ENCODE results near the gene PRSS1.
"Not testable (repeated sequence)": the region's sequence is repeated elsewhere in the genome, so short reads cannot be mapped to it uniquely, and the experiment has no call there.

PRSS1 gene

GRCh38 chr7:142770661-142771352, 21.5 kb downstream of the PRSS1 start, which contains the start of gene PRSS2:
PRSS2 (plus strand) TSS chr7:142770970; CDS start chr7:142770983, 13 bp downstream.
- Histone ChIP-seq H3K27ac (no peak within 1 kb of the TSS), H3K4me3 (no peak within 1 kb of the TSS)

DNA sequence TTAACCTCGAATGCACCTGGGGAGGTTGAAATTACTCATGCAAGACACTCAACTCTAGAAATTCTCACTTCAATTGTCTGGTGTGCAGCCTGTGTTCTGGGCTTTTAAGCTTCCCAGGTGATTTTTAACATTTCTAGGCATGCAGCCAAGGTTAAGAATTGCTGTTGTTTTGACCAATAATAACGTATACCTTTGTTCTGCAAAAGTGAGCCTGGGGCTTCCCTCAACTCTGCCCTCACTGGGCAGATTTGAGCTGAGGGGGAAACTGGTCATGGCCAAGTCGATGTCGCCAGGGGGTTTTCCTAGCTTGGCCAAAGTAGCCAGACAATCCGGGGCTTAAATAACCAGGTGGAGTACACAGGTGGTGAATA, 22.1 kb downstream of the PRSS1 start:
- Histone ChIP-seq H3K27ac (no peak overlapping the region), H3K4me3 (no peak overlapping the region)

GRCh38 chr7:142772051-142772450, 22.8 kb downstream of the PRSS1 start:
- no peak overlapping the region for H3K27ac ChIP-seq
- H3K4me3 ChIP-seq, result no peak overlapping the region

GRCh38 chr7:142772673-142773072, 23.4 kb downstream of the PRSS1 start:
- H3K27ac ChIP-seq, result no peak overlapping the region
- H3K4me3 ChIP-seq, result no peak overlapping the region

- Histone ChIP-seq H3K27ac (no peak overlapping the region), H3K4me3 (no peak overlapping the region)
Measured at GRCh38 chr7:142773230-142773629, 24.0 kb downstream of the PRSS1 start.

- Histone ChIP-seq H3K27ac (no peak overlapping the region), H3K4me3 (no peak overlapping the region)
Measured at GRCh38 chr7:142773937-142774744, 24.9 kb downstream of the PRSS1 start.

GRCh38 chr7:142774826-142775225, 25.6 kb downstream of the PRSS1 start:
- no peak overlapping the region for H3K4me3 ChIP-seq
- no peak overlapping the region for H3K27ac ChIP-seq

DNA sequence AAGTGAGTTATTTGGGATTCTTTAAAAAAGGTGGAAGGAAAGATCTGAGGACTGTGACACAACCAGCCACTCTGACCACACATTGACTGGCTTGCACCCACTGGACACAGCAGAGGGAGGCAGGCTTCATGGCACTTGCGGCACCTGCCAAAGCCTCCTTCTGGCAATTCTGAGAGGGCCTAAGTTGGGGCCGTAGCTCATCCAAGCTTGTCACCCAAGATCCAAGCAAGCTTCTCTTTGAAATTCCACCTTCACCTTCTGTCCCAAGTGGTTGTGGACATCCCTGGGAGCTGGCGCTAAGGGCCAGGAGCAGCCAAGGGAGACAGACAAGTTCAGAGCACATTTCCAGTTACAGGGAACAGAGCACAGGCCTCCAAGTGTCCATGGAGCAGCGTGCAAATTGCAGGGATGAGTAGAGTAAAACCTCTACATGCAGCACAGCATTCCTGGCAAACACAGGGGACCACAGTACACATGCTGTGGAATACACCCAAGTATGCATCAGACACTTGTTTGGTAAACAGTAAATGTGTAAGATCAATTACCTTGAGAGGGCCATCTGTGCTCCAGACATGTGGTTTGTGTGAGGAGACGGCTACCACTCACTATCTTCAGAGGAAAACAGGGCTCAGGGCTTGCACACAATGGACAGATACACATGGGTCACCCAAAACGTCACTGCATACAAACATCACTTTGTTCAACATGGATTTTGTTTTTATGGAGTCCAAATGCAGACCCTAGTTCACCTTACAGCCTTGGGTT, 26.3 kb downstream of the PRSS1 start:
- not testable (repeated sequence) for H3K4me3 ChIP-seq, H3K27ac ChIP-seq

GRCh38 chr7:142776206-142776844, 27.1 kb downstream of the PRSS1 start:
- Histone ChIP-seq H3K4me3 (no peak overlapping the region), H3K27ac (peak overlapping the region in 1 of 21 experiments; percentile 54)

DNA sequence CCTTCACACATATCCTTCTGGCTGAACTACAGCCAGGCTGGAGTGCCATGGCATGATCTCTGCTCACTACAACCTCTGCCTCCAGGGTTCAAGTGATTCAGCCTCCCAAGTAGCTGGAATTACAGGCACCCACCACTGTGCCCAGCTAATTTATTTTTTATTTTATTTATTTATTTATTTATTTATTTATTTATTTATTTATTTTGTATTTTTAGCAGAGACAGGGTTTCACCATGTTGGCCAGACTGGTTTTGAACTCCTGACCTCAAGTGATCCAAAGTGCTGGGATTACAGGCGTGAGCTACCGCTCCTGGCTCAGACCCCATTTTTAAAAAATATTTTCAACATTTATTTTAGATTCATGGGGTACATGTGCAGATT, 27.6 kb downstream of the PRSS1 start:
- not testable (repeated sequence) for H3K4me3 ChIP-seq
- H3K27ac ChIP-seq, result peak overlapping the region in 1 of 21 experiments; percentile 54

DNA sequence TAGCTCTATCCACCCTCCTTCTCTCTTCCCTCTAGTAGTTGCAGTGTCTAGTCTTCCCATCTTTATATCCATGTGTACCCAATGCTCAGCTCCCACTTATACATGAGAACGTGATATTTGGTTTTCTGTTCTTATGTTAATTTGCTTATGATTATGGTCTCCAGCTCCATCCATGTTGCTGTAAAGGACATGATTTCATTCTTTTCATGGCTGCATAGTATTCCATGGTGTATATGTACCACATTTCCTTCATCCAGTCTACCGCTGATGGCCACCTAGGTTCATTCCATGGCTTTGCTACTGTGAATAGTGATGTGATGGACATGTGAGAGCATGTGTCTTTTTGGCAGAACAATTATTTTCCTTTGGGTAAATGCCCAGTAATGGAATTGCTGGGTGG, 28.0 kb downstream of the PRSS1 start:
- no peak overlapping the region for H3K27ac ChIP-seq
- no peak overlapping the region for H3K4me3 ChIP-seq

GRCh38 chr7:142782922-142783900, 33.9 kb downstream of the PRSS1 start:
- Histone ChIP-seq H3K4me3 (peak overlapping the region in 5 of 7 experiments; percentile 12 to 29 (median 16)), H3K27ac (peak overlapping the region in 4 of 21 experiments; percentile 51 to 61 (median 54))

GRCh38 chr7:142784096-142784495, 34.8 kb downstream of the PRSS1 start:
- peak overlapping the region in 3 of 21 experiments; percentile 24 to 51 (median 33) for H3K27ac ChIP-seq
- H3K4me3 ChIP-seq, result no peak overlapping the region

GRCh38 chr7:142784716-142785115, 35.4 kb downstream of the PRSS1 start:
- Histone ChIP-seq H3K4me3 (no peak overlapping the region), H3K27ac (peak overlapping the region in 3 of 21 experiments; percentile 6 to 51 (median 27))

GRCh38 chr7:142785841-142786250, 36.6 kb downstream of the PRSS1 start:
- Histone ChIP-seq H3K4me3 (no peak overlapping the region), H3K27ac (peak overlapping the region in 4 of 21 experiments; percentile 55 to 78 (median 62))

GRCh38 chr7:142787034-142787768, 37.9 kb downstream of the PRSS1 start:
- peak overlapping the region in 12 of 21 experiments; percentile 17 to 87 (median 70) for H3K27ac ChIP-seq
- H3K4me3 ChIP-seq, result peak overlapping the region in 4 of 7 experiments; percentile 10 to 25 (median 14)

- peak overlapping the region in 12 of 21 experiments; percentile 17 to 87 (median 70) for H3K27ac ChIP-seq
- peak overlapping the region in 4 of 7 experiments; percentile 10 to 25 (median 14) for H3K4me3 ChIP-seq
Measured at GRCh38 chr7:142787783-142788182, 38.5 kb downstream of the PRSS1 start.
